ENCODE data around the gene JAK3.

Gene JAK3

DNA sequence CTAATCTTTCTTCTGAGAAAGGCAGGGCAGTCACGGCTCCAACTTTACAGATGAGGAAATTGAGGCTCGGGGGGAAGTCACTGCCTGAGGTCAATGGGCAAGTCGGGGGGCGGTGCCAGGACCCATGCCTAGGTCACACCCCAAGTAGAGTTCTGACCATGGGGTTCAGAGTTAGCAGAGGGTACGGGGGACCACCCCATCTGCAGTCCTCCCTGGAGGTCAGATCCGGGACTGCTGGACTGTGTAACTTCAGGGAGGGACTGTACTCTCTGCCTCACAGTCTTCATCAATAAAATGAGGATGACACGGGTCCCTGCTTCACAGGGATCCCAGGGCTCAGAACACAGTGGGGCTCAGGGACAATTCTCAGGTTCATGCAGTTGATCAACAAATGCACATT lies 31.7 kb upstream of the JAK3 start:
- TF ChIP-seq, protein P1, sequence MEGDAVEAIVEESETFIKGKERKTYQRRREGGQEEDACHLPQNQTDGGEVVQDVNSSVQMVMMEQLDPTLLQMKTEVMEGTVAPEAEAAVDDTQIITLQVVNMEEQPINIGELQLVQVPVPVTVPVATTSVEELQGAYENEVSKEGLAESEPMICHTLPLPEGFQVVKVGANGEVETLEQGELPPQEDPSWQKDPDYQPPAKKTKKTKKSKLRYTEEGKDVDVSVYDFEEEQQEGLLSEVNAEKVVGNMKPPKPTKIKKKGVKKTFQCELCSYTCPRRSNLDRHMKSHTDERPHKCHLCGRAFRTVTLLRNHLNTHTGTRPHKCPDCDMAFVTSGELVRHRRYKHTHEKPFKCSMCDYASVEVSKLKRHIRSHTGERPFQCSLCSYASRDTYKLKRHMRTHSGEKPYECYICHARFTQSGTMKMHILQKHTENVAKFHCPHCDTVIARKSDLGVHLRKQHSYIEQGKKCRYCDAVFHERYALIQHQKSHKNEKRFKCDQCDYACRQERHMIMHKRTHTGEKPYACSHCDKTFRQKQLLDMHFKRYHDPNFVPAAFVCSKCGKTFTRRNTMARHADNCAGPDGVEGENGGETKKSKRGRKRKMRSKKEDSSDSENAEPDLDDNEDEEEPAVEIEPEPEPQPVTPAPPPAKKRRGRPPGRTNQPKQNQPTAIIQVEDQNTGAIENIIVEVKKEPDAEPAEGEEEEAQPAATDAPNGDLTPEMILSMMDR (IDR thresholded peaks at IDR 0.05), result no peak

DNA sequence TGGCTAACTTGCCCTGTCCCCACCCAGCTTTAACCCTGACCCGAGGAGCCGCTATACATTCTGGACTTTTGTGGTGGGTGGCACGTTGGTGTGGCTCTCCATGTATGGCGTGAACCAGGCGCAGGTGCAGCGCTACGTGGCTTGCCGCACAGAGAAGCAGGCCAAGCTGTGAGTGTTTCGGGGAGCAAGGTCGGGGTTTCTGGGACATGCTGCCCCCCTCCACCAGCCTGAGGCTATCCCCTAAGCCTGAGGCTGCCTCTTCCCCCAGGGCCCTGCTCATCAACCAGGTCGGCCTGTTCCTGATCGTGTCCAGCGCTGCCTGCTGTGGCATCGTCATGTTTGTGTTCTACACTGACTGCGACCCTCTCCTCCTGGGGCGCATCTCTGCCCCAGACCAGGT lies 29.9 kb upstream of the JAK3 start:
- TF ChIP-seq, protein P1 (IDR thresholded peaks at IDR 0.05), result no peak

DNA sequence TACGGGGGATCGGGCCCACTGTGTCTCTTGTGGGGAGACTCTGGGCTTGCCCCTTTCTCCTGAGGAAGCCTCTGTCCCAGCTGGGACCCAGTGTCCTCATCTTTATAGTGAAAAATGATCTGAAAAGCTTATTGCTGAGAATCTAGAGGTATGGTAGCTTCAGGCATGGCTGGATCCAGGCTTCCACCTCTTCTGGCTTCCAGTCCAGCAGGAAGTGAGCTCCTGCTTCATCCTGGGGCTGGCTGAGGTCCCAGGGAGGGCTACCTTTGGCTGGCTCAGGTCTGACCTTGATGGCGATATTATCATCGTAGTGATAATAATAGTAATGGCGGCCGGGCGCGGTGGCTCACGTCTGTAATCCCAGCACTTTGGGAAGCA lies 27.0 kb upstream of the JAK3 start:
- TF ChIP-seq, protein P1 (IDR thresholded peaks at IDR 0.05), result no peak

DNA sequence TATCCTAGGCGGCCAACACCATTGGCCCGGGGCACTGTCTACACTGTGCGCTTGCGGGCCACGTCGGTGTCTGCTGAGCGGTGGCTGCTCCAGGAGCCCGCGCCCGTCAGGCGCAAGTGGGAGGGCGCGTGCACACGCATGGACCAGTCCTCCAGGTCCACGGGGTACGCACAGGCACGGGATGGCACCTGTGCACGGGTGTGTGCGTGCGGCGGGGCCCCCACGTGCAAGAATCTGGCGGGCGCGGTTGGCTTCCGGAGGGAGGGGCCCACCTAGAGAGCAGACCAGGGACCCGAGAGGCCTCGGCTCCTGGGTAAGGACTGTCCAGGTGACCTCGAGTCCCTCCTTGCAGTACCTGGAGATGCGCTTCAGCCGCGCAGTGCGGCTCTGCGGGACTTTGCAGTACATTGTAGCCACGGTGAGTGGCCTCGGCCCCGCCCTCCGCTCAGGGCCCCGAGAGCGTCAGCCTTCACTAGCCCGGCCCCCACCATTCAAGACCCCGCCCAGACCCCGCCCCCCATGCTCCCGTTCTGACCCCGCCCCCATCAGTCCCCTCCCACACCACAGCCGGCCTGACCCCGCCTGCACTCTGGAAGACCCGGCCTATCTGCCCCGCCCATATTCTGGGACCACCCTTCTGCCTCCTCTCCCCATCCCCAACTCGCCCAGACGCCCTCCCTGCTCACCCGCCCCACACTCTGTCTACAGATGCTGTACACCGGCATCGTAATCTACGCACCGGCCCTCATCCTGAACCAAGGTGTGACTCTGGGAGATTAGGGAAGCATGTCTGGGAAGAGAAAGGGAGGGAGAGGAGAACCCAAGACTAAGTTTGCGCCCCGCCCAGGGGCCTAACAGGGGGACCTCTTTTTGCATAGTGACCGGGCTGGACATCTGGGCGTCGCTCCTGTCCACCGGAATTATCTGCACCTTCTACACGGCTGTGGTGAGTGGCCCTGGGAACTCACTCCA lies 26.3 kb upstream of the JAK3 start:
- TF ChIP-seq, protein P1 (IDR thresholded peaks at IDR 0.05), result no peak

DNA sequence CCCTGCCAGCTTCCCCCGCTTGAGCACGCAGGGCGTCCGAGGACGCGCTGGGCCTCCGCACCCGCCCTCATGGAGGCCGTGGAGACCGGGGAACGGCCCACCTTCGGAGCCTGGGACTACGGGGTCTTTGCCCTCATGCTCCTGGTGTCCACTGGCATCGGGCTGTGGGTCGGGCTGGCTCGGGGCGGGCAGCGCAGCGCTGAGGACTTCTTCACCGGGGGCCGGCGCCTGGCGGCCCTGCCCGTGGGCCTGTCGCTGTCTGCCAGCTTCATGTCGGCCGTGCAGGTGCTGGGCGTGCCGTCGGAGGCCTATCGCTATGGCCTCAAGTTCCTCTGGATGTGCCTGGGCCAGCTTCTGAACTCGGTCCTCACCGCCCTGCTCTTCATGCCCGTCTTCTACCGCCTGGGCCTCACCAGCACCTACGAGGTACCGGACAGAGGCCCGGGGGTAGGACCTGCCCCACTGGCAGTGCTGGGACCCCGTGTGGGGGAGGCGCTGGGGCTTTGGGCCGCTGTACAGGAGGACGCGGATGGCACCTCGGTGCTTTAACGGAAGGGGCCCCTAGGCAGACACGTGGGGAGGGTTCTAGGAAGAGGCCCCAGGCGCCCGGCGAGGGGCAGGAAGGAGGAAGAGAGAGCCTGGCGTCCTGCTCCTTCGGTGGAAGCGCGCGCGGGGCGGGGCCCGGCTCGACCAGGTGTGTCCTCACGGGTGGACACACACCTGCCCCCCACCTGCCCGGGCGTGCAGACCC lies 24.6 kb upstream of the JAK3 start:
- TF ChIP-seq, protein P1 (IDR thresholded peaks at IDR 0.05), result no peak

DNA sequence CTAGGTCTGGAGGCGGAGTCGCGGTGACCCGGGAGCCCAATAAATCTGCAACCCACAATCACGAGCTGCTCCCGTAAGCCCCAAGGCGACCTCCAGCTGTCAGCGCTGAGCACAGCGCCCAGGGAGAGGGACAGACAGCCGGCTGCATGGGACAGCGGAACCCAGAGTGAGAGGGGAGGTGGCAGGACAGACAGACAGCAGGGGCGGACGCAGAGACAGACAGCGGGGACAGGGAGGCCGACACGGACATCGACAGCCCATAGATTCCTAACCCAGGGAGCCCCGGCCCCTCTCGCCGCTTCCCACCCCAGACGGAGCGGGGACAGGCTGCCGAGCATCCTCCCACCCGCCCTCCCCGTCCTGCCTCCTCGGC lies 24.1 kb upstream of the JAK3 start, which contains the start of gene SLC5A5:
SLC5A5 (plus strand) TSS at position 68 of the 373 bp plus-strand sequence. CDS start 375 bp downstream, outside the sequence.
- TF ChIP-seq, protein P1 (IDR thresholded peaks at IDR 0.05), result no peak

DNA sequence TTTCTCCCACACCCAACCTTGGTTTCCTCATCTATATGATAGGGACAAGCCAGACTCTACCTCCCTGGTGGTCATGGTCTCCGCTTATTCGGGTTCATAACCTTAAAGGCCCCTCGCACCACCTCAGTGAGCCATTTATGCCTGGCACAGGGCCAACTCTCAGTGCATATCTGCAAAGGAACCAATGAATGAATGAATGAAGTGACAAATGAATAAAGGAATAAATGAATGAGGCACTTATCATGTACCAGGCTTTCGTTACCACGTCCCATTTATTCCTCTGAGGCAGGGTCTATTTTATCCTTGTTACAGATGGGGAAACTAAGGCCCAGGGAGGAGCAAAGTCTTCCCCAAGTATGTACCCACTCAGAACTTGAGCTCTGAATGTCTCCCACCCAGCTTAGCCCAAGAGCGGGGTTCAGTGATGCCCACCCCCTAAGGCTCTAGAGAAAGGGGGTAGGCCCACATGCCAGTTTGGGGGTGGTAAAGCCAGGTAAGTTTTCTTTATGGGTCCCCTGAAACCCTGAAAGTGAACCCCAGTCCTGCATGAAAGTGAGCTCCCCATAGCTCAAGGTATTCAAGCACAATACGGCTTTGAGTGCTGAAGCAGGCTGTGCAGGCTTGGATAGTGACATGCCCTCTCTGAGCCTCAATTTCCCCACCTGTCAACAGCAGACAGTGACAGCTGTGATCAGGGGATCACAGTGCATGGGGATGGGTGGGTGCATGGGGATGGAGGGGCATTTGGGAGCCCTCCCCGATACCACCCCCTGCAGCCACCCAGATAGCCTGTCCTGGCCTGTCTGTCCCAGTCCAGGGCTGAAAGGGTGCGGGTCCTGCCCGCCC lies 23.5 kb upstream of the JAK3 start:
- TF ChIP-seq, protein P1 (IDR thresholded peaks at IDR 0.05), result no peak

Measured in LNCAP (cell line).